HG02973 (cell line): ENCODE measurements around the gene KIAA0825.

Source experiments
- ATAC-seq: cut with Tn5 transposase; IDR thresholded peaks from one replicate; pipeline ENCODE4 v1.9.1; 2021; ENCODE audit warnings: moderate library complexity; ENCODE audit not compliant: unreplicated experiment

The KIAA0825 gene

GRCh38 chr5:94618493-94619328 lies at the start of gene KIAA0825, which contains the start of gene SLF1:
Gene KIAA0825, minus strand, starts transcription at chr5:94618604. Its CDS starts 81,478 bp downstream, at chr5:94537126.
Gene SLF1, plus strand, starts transcription at chr5:94618669. Its CDS starts 10,142 bp downstream, at chr5:94628811.
- peak; percentile 93 for ATAC-seq

GRCh38 chr5:94667937-94668336 lies 49.5 kb upstream of the KIAA0825 start:
- no peak for ATAC-seq

GRCh38 chr5:94661086-94661485 lies 42.7 kb upstream of the KIAA0825 start:
- ATAC-seq: no peak

- no peak for ATAC-seq
Measured at GRCh38 chr5:94660506-94660905, 42.1 kb upstream of the KIAA0825 start.

GRCh38 chr5:94658272-94658671 lies 39.9 kb upstream of the KIAA0825 start:
- ATAC-seq: no peak

GRCh38 chr5:94649874-94650273 lies 31.5 kb upstream of the KIAA0825 start:
- no peak for ATAC-seq

- ATAC-seq: no peak
Measured at GRCh38 chr5:94646758-94647157, 28.4 kb upstream of the KIAA0825 start.

GRCh38 chr5:94645053-94645452 lies 26.6 kb upstream of the KIAA0825 start:
- ATAC-seq: no peak

- ATAC-seq: no peak
Measured at GRCh38 chr5:94640176-94640575, 21.8 kb upstream of the KIAA0825 start.

- peak; percentile 98 for ATAC-seq
Measured at GRCh38 chr5:94632024-94632423, 13.6 kb upstream of the KIAA0825 start.

- no peak for ATAC-seq
Measured at GRCh38 chr5:94627191-94627590, 8.8 kb upstream of the KIAA0825 start.

- ATAC-seq: no peak
Measured at GRCh38 chr5:94623877-94624276, 5.5 kb upstream of the KIAA0825 start.

GRCh38 chr5:94623011-94623410 lies 4.6 kb upstream of the KIAA0825 start:
- ATAC-seq: no peak

GRCh38 chr5:94621763-94622162 lies 3.4 kb upstream of the KIAA0825 start:
- no peak for ATAC-seq

GRCh38 chr5:94620256-94620655 lies 1.9 kb upstream of the KIAA0825 start:
- no peak for ATAC-seq

GRCh38 chr5:94618029-94618492 lies 343 bp downstream of the KIAA0825 start:
- ATAC-seq: peak; percentile 31

GRCh38 chr5:94615862-94616261 lies 2.5 kb downstream of the KIAA0825 start:
- no peak for ATAC-seq

- no peak for ATAC-seq
Measured at GRCh38 chr5:94614156-94614805, 4.1 kb downstream of the KIAA0825 start.

- ATAC-seq: no peak
Measured at GRCh38 chr5:94613583-94613982, 4.8 kb downstream of the KIAA0825 start.

- ATAC-seq: no peak
Measured at GRCh38 chr5:94595281-94595840, 23.0 kb downstream of the KIAA0825 start.

GRCh38 chr5:94577466-94578245 lies 40.7 kb downstream of the KIAA0825 start:
- peak; percentile 53 for ATAC-seq
